ENCODE data around the gene CASKIN1.

DNA sequence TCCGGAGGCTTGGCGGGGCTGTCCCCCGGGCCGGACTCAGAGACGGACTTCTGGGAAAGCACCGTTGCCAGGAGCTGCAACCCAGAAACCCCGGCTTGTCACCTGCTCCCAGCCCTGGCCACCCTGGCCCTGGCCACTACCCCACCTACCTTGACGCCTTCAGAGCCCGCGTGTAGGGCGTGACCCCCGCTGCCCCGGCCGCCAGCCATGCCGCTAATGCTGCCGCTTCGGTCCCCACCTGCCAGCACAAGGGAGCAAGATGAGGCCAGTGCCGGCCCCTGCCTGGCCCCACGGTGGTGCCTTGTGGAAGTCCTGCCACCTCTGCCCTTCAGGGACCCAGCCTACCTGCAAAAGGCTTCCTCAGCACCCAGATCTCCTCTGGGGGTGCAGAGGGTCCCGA is 11.4 kb downstream of the CASKIN1 start:
- TF ChIP-seq, protein P1, sequence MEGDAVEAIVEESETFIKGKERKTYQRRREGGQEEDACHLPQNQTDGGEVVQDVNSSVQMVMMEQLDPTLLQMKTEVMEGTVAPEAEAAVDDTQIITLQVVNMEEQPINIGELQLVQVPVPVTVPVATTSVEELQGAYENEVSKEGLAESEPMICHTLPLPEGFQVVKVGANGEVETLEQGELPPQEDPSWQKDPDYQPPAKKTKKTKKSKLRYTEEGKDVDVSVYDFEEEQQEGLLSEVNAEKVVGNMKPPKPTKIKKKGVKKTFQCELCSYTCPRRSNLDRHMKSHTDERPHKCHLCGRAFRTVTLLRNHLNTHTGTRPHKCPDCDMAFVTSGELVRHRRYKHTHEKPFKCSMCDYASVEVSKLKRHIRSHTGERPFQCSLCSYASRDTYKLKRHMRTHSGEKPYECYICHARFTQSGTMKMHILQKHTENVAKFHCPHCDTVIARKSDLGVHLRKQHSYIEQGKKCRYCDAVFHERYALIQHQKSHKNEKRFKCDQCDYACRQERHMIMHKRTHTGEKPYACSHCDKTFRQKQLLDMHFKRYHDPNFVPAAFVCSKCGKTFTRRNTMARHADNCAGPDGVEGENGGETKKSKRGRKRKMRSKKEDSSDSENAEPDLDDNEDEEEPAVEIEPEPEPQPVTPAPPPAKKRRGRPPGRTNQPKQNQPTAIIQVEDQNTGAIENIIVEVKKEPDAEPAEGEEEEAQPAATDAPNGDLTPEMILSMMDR (IDR thresholded peaks at IDR 0.05 in 8 of 11, conservative IDR thresholded peaks at IDR 0.05 in 3 of 11) = no peak
- no peak for TF ChIP-seq POLR2A (IDR thresholded peaks at IDR 0.05)

Measured in spleen (tissue), 7 donors.